ENCODE data around the gene PSAPL1. TPM values are rescaled to one million over a fixed set of nuclear protein-coding genes. Genes with fewer than 3 reads are reported as not detected.
A peak's percentile ranks its signal among the peaks of the same experiment; 100 is the strongest.

Gene PSAPL1
- total and polyA plus RNA-seq, 7 donors: 0.01 TPM; not detected in 6

GRCh38 chr4:7391637-7392437 is 42.9 kb downstream of the PSAPL1 start:
- H3K9me3 ChIP-seq: no peaks in the 10 kb centered on the region
- no peak overlapping the region for H3K4me3 ChIP-seq
- H3K27me3 ChIP-seq: no peaks in the 10 kb centered on the region
- intact Hi-C loops (cut with DNase I): no loop called here
- H3K4me1 ChIP-seq: no peaks in the 10 kb centered on the region
- no peak for TF ChIP-seq CTCF (IDR thresholded peaks at IDR 0.05)
- H3K27ac ChIP-seq: no peak overlapping the region
- DNase-seq: no peak
- WGBS, 2 donors: 57 to 75% methylated on average over 18 of the region's 18 CpGs
- no peaks in the 10 kb centered on the region for H3K36me3 ChIP-seq

- H3K36me3 ChIP-seq: no peaks in the 10 kb centered on the region
- TF ChIP-seq CTCF (IDR thresholded peaks at IDR 0.05): no peak
- no peak for TF ChIP-seq EP300 (IDR thresholded peaks at IDR 0.05)
- TF ChIP-seq POLR2AphosphoS5 (IDR thresholded peaks at IDR 0.05): no peak
- no peak for TF ChIP-seq POLR2A (IDR thresholded peaks at IDR 0.05)
Observed at GRCh38 chr4:7390906-7391636, 43.7 kb downstream of the PSAPL1 start.

GRCh38 chr4:7390336-7390735 is 44.4 kb downstream of the PSAPL1 start:
- WGBS, 2 donors: 79 to 87% methylated on average over 13 of the region's 13 CpGs
- no peaks in the 10 kb centered on the region for H3K9me3 ChIP-seq
- H3K27ac ChIP-seq: no peak overlapping the region
- DNase-seq: no peak
- TF ChIP-seq EP300 (IDR thresholded peaks at IDR 0.05): no peak
- H3K27me3 ChIP-seq: no peaks in the 10 kb centered on the region
- no peak overlapping the region for H3K4me3 ChIP-seq
- no peaks in the 10 kb centered on the region for H3K4me1 ChIP-seq
- intact Hi-C loops (cut with DNase I): no loop called here
- no peaks in the 10 kb centered on the region for H3K36me3 ChIP-seq

More at GRCh38 chr4:7390906-7391636, 43.7 kb downstream of the PSAPL1 start:
- Histone ChIP-seq H3K27ac (no peak overlapping the region), H3K4me1 (no peaks in the 10 kb centered on the region), H3K4me3 (no peak overlapping the region), H3K27me3 (no peaks in the 10 kb centered on the region), H3K9me3 (no peaks in the 10 kb centered on the region)
- DNase-seq: no peak
- WGBS, 2 donors: 72 to 76% methylated on average over 18 of the region's 18 CpGs
- intact Hi-C loops (cut with DNase I): no loop called here

- peak; percentile 56 for DNase-seq
- WGBS, 2 donors: 26 to 45% methylated on average over 12 of the region's 12 CpGs
- no peaks in the 10 kb centered on the region for H3K36me3 ChIP-seq
Observed at GRCh38 chr4:7389719-7390118, 45.0 kb downstream of the PSAPL1 start.

More at GRCh38 chr4:7389719-7390118, 45.0 kb downstream of the PSAPL1 start:
- H3K27ac ChIP-seq: no peak overlapping the region
- no peak overlapping the region for H3K4me3 ChIP-seq
- intact Hi-C loops (cut with DNase I): no loop called here
- H3K9me3 ChIP-seq: no peaks in the 10 kb centered on the region
- H3K27me3 ChIP-seq: no peaks in the 10 kb centered on the region
- no peaks in the 10 kb centered on the region for H3K4me1 ChIP-seq
- no peak for TF ChIP-seq CTCF (IDR thresholded peaks at IDR 0.05)
- TF ChIP-seq EP300 (IDR thresholded peaks at IDR 0.05): no peak
- no peak for TF ChIP-seq POLR2A (IDR thresholded peaks at IDR 0.05)
- TF ChIP-seq POLR2AphosphoS5 (IDR thresholded peaks at IDR 0.05): no peak
